GM12801 (cell line): ENCODE measurements around the gene GKN1.

ENCODE experiments used
- TF ChIP-seq, protein P1 (sequence below): IDR thresholded peaks from one replicate; pipeline ENCODE4 v1.5.1; 2011; ENCODE audit warnings: control low read depth; ENCODE audit not compliant: insufficient read length; ENCODE audit errors: extremely low read depth

GKN1 gene

DNA sequence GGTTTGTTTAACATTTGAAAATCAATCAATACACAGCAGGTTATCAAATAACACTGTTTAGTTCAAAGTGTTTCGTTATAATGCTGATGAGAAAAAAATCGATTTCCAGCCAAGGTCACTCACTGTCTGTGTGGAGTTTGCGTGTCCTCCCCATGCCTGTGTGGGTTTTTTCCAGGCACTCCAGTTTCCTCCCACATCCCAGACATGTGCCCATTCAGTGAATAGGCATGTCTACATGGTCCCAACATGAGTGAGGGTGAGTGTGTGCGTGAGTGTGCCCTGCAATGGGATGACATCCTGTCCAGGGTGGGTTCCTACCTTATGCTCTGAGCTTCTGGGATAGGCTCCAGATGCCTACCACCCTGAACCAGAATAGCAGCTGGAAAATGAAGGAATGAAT is 13.1 kb upstream of the GKN1 start:
- TF ChIP-seq, protein P1, sequence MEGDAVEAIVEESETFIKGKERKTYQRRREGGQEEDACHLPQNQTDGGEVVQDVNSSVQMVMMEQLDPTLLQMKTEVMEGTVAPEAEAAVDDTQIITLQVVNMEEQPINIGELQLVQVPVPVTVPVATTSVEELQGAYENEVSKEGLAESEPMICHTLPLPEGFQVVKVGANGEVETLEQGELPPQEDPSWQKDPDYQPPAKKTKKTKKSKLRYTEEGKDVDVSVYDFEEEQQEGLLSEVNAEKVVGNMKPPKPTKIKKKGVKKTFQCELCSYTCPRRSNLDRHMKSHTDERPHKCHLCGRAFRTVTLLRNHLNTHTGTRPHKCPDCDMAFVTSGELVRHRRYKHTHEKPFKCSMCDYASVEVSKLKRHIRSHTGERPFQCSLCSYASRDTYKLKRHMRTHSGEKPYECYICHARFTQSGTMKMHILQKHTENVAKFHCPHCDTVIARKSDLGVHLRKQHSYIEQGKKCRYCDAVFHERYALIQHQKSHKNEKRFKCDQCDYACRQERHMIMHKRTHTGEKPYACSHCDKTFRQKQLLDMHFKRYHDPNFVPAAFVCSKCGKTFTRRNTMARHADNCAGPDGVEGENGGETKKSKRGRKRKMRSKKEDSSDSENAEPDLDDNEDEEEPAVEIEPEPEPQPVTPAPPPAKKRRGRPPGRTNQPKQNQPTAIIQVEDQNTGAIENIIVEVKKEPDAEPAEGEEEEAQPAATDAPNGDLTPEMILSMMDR, result no peak

DNA sequence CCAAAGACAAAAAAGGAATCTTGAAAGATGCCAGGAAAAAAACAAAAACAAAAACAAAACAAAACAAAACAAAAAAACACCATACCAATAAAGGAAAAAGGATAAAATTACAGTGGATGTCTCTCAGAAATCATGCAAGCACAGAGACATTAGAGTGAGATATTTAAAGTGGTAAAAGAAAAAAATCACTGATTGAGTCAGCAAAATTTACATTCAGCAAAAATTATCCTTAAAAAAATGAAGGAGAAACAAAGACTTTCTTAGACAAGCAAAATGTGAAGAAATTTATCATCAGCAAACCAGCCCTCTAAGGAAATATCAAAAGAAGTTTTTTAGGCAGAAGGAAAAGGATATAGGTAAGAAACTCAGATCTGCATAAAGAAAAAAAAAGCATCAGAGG is 10.2 kb upstream of the GKN1 start:
- TF ChIP-seq, protein P1, result no peak

DNA sequence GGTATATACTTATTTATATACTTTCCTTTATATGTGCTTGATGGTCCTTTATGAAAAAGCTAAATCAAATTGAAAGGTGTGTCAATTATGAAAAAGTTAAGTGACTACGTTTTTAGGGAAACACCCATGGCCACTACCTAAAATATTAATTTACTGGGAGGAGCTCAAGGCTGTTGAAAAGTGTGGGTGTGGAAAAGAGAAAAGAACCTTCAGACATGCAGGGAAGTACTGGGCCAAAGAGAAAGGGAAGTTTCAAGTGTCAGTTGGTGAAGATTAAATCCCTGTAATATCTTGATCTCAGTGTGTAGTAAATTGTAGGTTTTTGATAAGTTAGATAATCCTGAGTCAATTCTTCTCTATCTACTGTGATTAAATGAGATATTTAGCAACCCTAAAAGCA is 6.2 kb upstream of the GKN1 start:
- TF ChIP-seq, protein P1, result no peak

DNA sequence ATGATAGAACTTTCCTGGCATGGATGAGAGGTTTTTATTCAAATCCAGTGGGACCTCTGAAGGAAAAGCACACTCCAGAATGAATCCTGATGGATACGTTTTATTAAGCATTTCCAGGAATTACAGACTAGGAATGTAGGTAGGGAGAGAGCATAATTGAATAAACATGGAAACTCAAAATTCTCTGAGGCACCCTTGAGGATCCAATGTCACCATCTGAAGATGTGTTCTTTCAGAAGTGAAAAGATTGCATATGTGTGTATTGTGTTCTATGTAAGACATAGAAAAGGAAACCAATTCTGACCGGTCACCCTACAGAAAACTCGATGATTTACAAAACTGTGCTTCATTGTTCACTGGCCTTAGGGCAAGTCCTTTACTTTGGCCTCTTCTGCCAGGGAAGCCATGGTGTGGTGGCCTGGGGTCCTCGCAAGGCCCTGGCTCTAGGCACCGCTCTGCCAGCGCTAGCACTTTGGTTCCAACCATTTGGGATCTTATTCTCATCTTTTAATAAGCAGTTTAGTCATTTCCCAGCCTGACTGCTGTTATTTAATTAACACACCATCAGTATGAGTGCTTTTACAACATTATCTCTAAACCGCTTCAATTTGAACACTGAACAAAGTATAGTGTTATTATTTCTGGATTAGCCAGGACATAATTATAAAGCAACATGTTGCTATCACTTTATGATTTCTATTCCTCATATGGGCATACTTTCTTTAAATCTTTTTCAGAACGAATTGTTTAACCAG is 4.5 kb upstream of the GKN1 start:
- TF ChIP-seq, protein P1, result no peak

DNA sequence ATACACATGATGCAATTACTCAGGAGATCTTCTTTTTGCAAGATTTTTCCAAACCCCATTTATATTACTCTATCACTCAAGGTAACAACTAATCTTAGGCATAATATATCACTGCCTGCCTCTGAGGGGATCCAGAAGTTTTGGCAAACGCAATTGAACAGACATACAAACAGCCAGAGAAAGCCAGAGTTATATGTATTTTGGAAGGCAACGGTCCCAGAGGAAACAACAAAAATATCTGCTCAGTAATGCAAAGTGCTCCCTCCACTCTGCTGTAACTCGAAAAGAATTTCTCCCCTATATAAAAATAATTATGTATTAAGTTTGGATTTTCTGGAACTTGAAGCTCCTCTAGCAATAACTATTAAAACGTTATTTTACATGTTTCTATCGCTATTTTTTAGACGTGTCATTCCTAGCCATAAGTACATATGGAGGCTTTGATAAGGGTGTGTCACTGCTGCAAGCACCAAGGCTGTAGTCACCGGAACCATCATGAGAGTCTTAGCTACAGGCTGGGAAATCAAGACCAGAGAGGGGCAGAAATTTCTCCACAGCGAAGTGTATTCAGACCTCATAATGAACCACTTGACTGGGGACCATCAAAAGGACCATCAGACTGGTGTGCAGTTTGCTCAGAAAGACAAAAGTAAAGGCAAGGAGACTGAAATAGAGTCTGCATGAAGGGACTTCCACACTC is 3.7 kb upstream of the GKN1 start:
- TF ChIP-seq, protein P1, result no peak

DNA sequence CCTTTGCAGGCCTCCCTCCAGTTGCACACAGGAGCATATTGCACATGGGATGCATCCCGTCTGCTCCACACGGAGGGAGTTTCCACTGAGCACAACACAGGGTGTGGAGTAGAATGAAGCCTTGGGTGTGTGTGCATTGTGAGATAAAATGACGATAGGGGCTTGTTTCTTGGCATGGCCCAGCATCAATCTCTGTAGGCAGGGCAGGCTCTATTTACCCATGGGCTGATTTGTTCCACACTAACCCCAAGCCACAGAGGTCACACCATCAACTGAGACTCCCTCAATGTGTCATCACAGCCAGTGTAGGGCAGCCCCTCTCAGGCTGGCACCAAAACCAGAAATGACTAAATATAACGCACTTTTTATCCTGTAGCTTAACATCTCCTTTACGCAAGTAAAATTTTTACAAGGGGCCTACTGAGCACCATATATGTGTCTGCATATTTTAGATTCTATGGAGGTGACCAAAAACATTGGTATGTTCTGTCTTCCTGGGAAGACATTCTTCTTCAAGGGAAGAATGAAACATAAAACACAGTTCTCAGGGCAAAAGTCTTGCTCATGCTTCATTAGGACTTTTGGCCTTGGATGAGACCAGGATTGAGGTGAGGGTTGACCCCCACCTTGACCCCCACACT is 2.7 kb upstream of the GKN1 start:
- TF ChIP-seq, protein P1, result no peak

DNA sequence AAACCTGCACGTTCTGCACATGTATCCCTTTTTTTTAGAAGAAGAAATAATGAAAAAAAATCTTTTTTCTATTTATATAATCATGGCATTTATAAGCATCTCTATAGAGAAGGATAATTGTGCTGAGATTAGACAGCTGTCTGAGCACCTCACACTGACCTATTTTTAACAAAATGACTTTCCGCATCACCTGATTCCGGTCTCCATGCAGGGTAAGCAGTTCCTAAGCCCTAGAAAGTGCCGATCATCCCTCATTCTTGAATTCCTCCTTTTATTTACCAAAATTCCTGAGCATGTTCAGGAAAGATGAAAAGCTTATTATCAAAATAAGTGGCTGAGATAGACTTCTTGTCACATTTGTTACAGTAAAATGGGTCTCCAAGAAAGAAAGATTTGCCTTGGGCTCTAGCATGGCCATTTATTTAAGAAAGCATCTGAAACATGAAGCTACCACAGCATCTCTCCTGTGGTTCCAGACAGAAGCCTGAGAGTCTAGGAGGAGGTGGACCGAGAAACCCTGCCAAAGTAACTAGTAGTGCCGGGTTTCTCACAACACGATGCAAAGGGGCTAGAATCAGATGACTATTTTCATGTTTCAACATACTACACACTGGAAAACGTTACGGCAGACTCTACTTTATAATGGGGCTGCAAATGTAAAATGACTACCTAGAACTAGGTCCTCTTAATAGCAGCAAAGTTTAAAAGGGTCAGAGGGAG is 670 bp downstream of the GKN1 start:
- TF ChIP-seq, protein P1, result no peak
